ENCODE results near the gene SPATA16.

- TF ChIP-seq BHLHE40 (IDR thresholded peaks at IDR 0.05; ENCODE audit: borderline replicate concordance) (no peak), TARDBP (IDR thresholded peaks at IDR 0.05) (no peak), FOXA1 (IDR thresholded peaks at IDR 0.05) (no peak), SP1 (IDR thresholded peaks at IDR 0.05) (no peak), SUZ12 (IDR thresholded peaks at IDR 0.05) (no peak), ARNT (IDR thresholded peaks at IDR 0.05) (no peak)
Measured at GRCh38 chr3:172876297-172876696, 264.7 kb downstream of the SPATA16 start.
